Prostate gland (tissue), 2 donors: ENCODE results near the gene SORL1.

ENCODE experiments used
- POLR2A ChIP-seq: fragments of 450-650 bp; IDR thresholded peaks from one replicate; pipeline ENCODE4 v1.6.1; 2016; ENCODE audit warnings: antibody characterized with exemption, mild to moderate bottlenecking
- POLR2AphosphoS5 ChIP-seq: sonication (generic); formaldehyde crosslinking; IDR thresholded peaks from one replicate; pipeline ENCODE4 v1.6.1; 2017; ENCODE audit warnings: antibody characterized with exemption
- TF ChIP-seq, protein P1 (sequence below), 4 experiments: fragments of 200-600 bp in 2 of 4; fragments of 450-650 bp in 2 of 4; sonication (generic) in 2 of 4; IDR thresholded peaks; 1 replicate in 3 of 4; 2 replicates in 1 of 4; pipeline ENCODE4 v1.5.1; 2016 to 2019; ENCODE audit warnings: antibody characterized with exemption in 4 of 4, mild to moderate bottlenecking in 2 of 4, moderate library complexity in 2 of 4

DNA sequence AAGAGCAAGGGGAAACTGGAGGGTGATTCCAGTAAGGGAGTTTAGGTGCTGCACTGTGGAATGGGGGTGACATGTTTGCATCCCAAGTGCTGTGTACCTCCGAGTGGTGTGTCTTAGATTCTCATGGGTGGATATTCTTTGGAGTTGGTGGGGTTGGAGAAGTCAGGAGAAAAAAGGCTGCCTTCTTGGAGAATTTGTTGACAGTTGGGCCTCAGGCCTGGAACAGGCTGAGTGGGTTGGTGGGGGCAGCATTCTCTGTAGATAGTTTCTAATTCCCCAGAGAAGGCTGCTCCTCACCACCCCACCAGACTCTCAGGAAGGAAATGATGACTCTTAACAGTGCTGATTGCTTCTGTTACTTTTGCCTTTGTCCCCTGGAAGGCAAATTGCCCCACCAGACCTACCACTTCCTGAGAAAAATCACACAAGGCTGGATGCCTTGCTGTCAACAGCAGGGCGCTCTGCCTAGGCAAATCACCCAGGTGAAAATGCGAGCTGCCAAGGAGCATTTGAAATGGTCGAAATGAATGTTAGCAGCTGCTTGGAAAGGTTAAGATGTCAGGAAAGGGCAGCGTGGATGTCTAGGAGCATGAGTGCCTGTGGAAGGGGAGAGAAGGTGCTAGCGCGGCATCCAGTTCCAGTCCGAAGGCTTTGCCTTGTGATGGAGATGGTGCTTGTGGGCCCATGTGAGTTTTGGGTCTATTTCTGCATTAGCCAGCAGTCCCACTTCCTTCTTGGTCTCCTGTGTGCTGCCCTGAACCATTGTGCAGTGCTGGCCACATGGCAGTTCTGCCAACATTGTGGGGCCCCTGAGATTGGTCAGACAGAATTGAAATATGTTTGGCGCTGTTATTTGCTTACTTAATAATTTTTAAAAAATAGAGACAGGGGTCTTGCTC, 30.4 kb downstream of the SORL1 start:
- TF ChIP-seq, protein P1, sequence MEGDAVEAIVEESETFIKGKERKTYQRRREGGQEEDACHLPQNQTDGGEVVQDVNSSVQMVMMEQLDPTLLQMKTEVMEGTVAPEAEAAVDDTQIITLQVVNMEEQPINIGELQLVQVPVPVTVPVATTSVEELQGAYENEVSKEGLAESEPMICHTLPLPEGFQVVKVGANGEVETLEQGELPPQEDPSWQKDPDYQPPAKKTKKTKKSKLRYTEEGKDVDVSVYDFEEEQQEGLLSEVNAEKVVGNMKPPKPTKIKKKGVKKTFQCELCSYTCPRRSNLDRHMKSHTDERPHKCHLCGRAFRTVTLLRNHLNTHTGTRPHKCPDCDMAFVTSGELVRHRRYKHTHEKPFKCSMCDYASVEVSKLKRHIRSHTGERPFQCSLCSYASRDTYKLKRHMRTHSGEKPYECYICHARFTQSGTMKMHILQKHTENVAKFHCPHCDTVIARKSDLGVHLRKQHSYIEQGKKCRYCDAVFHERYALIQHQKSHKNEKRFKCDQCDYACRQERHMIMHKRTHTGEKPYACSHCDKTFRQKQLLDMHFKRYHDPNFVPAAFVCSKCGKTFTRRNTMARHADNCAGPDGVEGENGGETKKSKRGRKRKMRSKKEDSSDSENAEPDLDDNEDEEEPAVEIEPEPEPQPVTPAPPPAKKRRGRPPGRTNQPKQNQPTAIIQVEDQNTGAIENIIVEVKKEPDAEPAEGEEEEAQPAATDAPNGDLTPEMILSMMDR (IDR thresholded peaks at IDR 0.05), result no peak
- TF ChIP-seq POLR2AphosphoS5 (no peak), POLR2A (no peak)
